ENCODE measurements around the gene DNALI1. TPM values are rescaled to one million over a fixed set of nuclear protein-coding genes. Genes with fewer than 3 reads are reported as not detected.

DNALI1 gene
- total RNA-seq, 2 donors from 2014 or later, result not detected

GRCh38 chr1:37609002-37609401, 52.3 kb downstream of the DNALI1 start:
- H3K9me3 Mint-ChIP-seq, result no peaks in the 10 kb centered on the region
- H3K36me3 Mint-ChIP-seq, result no peaks in the 10 kb centered on the region
- DNase-seq (ENCODE audit: low spot score in 2 of 2) (no peak), ATAC-seq (no peak)
- H3K27ac Mint-ChIP-seq, result no peak overlapping the region

- ATAC-seq, result no peak
Observed at GRCh38 chr1:37609994-37610393, 53.3 kb downstream of the DNALI1 start.

GRCh38 chr1:37612186-37612585, 55.4 kb downstream of the DNALI1 start:
- H3K27ac Mint-ChIP-seq, result no peak overlapping the region
- no peak for DNase-seq (ENCODE audit: low spot score in 2 of 2)
- ATAC-seq, result no peak
- no peaks in the 10 kb centered on the region for H3K36me3 Mint-ChIP-seq
- H3K9me3 Mint-ChIP-seq, result no peaks in the 10 kb centered on the region

More at GRCh38 chr1:37609994-37610393, 53.3 kb downstream of the DNALI1 start:
- no peaks in the 10 kb centered on the region for H3K36me3 Mint-ChIP-seq
- DNase-seq (ENCODE audit: low spot score in 2 of 2), result no peak
- H3K9me3 Mint-ChIP-seq, result no peaks in the 10 kb centered on the region
- H3K27ac Mint-ChIP-seq, result no peak overlapping the region

GRCh38 chr1:37614105-37614504, 57.4 kb downstream of the DNALI1 start:
- no peak overlapping the region for H3K27ac Mint-ChIP-seq
- no peaks in the 10 kb centered on the region for H3K36me3 Mint-ChIP-seq
- ATAC-seq, result no peak
- no peak for DNase-seq (ENCODE audit: low spot score in 2 of 2)
- no peaks in the 10 kb centered on the region for H3K9me3 Mint-ChIP-seq

- DNase-seq (ENCODE audit: low spot score in 2 of 2) (no peak), ATAC-seq (no peak)
- Mint-ChIP-seq H3K9me3 (no peaks in the 10 kb centered on the region), H3K27ac (no peak overlapping the region), H3K36me3 (no peaks in the 10 kb centered on the region)
Observed at GRCh38 chr1:37616330-37616729, 59.6 kb downstream of the DNALI1 start.

Other genes starting within 250 kb of the DNALI1 start
- 10 to 100 TPM; 30.2 to 58.6 TPM for gene ZC3H12A, start 82.4 kb upstream of the DNALI1 start, total RNA-seq
- 10 to 100 TPM; 48.0 to 66.8 TPM for gene MEAF6, start 42.2 kb upstream of the DNALI1 start, total RNA-seq
- gene SNIP1, start 2.6 kb upstream of the DNALI1 start, total RNA-seq, result 10 to 100 TPM; 22.1 to 29.5 TPM
- 10 to 100 TPM; 70.3 to 75.7 TPM for gene GNL2, start 39.0 kb downstream of the DNALI1 start, total RNA-seq
- not detected for gene RSPO1, start 78.0 kb downstream of the DNALI1 start, total RNA-seq
- gene CDCA8, start 135.6 kb downstream of the DNALI1 start, total RNA-seq, result 10 to 100 TPM; 60.7 to 82.2 TPM
- gene EPHA10, start 208.2 kb downstream of the DNALI1 start, total RNA-seq, result 1 to 10 TPM in 1 of 2 donors, under 1 TPM in 1; 0.14 to 3.0 TPM
- 1 to 10 TPM; 1.0 to 3.1 TPM for gene MANEAL, start 236.9 kb downstream of the DNALI1 start, total RNA-seq